GM06990 (cell line): ENCODE measurements around the gene CASP7.

Source experiments
- DNase-seq: peaks from one replicate; pipeline ENCODE4 v3.0.0-alpha.2; 2011; ENCODE audit not compliant: insufficient read length; ENCODE audit errors: extremely low read depth
- H3K27me3 ChIP-seq: replicated peaks from 2 replicates; pipeline ENCODE4 v1.6.0; 2011; ENCODE audit warnings: low read length; ENCODE audit not compliant: control insufficient read depth, insufficient read depth
- H3K36me3 ChIP-seq: 2 replicates; pipeline ENCODE4 v1.5.1; 2011; ENCODE audit warnings: low read length; ENCODE audit not compliant: control insufficient read depth, insufficient read depth
- H3K4me3 ChIP-seq: replicated peaks from 2 replicates; pipeline ENCODE4 v1.5.1; 2011; ENCODE audit warnings: low read depth, mild to moderate bottlenecking, control low read depth, low read length
- CTCF ChIP-seq: IDR thresholded peaks from 2 replicates; pipeline ENCODE4 v1.5.1; 2011; ENCODE audit warnings: low read length, control low read depth, mild to moderate bottlenecking, inconsistent platforms; ENCODE audit not compliant: insufficient read depth, poor library complexity, severe bottlenecking

Gene CASP7

GRCh38 chr10:113643183-113643582 lies 36.5 kb upstream of the CASP7 start:
- no peak for TF ChIP-seq CTCF
- no peaks in the 10 kb centered on the region for H3K27me3 ChIP-seq
- no peak for DNase-seq
- no peaks in the 10 kb centered on the region for H3K36me3 ChIP-seq
- no peak overlapping the region for H3K4me3 ChIP-seq

GRCh38 chr10:113644185-113645120 lies 35.3 kb upstream of the CASP7 start:
- no peaks in the 10 kb centered on the region for H3K36me3 ChIP-seq
- no peak for TF ChIP-seq CTCF

GRCh38 chr10:113646336-113647201 lies 33.1 kb upstream of the CASP7 start:
- DNase-seq: no peak

More at GRCh38 chr10:113644185-113645120, 35.3 kb upstream of the CASP7 start:
- no peak for DNase-seq
- Histone ChIP-seq H3K27me3 (no peaks in the 10 kb centered on the region), H3K4me3 (no peak overlapping the region)

GRCh38 chr10:113647812-113648211 lies 31.9 kb upstream of the CASP7 start:
- H3K36me3 ChIP-seq: no peaks in the 10 kb centered on the region
- no peaks in the 10 kb centered on the region; the same call in 1 of the 2 replicates for H3K27me3 ChIP-seq
- no peak overlapping the region for H3K4me3 ChIP-seq
- DNase-seq: no peak
- no peak for TF ChIP-seq CTCF

More at GRCh38 chr10:113646336-113647201, 33.1 kb upstream of the CASP7 start:
- no peaks in the 10 kb centered on the region for H3K36me3 ChIP-seq
- no peak for TF ChIP-seq CTCF
- no peaks in the 10 kb centered on the region for H3K27me3 ChIP-seq
- no peak overlapping the region for H3K4me3 ChIP-seq

- Histone ChIP-seq H3K36me3 (no peaks in the 10 kb centered on the region), H3K4me3 (no peak overlapping the region), H3K27me3 (no peaks in the 10 kb centered on the region; the same call in 1 of the 2 replicates)
- no peak for TF ChIP-seq CTCF
- no peak for DNase-seq
Observed at GRCh38 chr10:113648478-113648877, 31.2 kb upstream of the CASP7 start.
